IPS DF 6.9 (cell line): ENCODE results near the gene MYNN.
A peak's percentile ranks its signal among the peaks of the same experiment; 100 is the strongest.
"Not testable (repeated sequence)": the region's sequence is repeated elsewhere in the genome, so short reads cannot be mapped to it uniquely, and the experiment has no call there.

ENCODE experiments used
- DNase-seq: peaks from one replicate; pipeline ENCODE4 v3.0.0-alpha.2; 2013; ENCODE audit warnings: low read depth, low spot score
- H3K27ac ChIP-seq: one replicate; pipeline ENCODE4 v1.5.1; 2013; ENCODE audit warnings: low read length, control low read depth
- H3K27me3 ChIP-seq: 2 replicates; pipeline ENCODE4 v1.6.1; 2013; ENCODE audit warnings: mild to moderate bottlenecking, low read length; ENCODE audit not compliant: control insufficient read depth, insufficient read depth
- H3K36me3 ChIP-seq: 2 replicates; pipeline ENCODE4 v1.6.1; 2013; ENCODE audit warnings: low read length; ENCODE audit not compliant: control insufficient read depth, insufficient read depth
- H3K4me1 ChIP-seq: 2 replicates; pipeline ENCODE4 v1.6.1; 2013; ENCODE audit warnings: low read length; ENCODE audit not compliant: control insufficient read depth, insufficient read depth
- H3K4me3 ChIP-seq: 2 replicates; pipeline ENCODE4 v1.5.1; 2013; ENCODE audit warnings: mild to moderate bottlenecking, low read length
- H3K9me3 ChIP-seq: 2 replicates; pipeline ENCODE4 v1.6.1; 2013; ENCODE audit warnings: low read length, inconsistent platforms; ENCODE audit not compliant: control insufficient read depth, insufficient read depth
- WGBS: extraction: QIAGEN DNeasy Blood & Tissue Kit; methylation state at CpG from one replicate; pipeline ENCODE4 v1.1.7; 2013; ENCODE audit warnings: mixed read lengths, missing lambda C conversion rate; ENCODE audit not compliant: insufficient read length, insufficient coverage; 5-methylcytosine and 5-hydroxymethylcytosine counted together

MYNN gene

DNA sequence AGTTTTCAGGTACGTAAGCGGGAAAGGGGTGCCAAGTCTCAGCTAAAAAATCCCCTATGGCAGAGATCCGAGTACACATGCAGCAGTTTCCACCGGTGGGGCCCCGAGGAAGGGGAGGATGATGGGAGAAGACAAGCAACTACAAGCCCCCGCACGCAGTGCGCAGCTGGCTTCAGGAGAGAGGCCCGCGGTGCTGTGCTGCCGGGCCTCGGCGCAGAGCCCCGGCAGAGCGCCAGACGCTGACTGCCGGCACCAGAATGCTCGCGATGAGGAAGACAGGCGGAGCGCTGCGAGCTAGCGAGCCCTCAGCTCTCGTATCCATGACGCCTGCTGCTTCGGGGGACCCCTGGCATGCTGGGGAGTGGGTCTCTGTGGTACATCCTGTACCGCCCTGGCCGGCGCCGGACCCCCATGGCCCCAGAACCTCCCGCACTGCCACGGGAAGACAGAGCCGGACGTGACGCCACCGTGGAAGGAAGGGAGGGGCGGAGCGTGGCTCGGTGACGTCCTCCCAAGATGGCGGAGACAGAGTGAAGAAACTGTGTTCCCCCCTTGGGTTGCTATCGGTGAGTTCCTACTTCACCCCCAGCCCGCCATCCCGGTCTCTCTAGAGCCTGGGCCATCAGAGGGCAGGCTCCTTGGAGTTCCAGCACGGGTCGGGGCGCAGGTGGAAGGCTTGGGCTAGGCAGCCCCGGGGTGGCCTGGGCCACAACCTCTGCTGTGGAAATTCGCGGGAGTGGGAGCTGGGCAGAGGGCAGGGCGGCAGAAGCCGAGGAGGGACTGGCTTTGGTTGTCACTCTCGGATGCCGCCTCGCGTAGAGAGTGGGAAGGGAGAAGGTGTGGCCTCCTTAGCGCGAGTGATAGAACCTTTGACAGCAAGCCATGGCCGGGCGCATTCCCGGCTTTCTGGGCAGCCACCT, at the start of gene MYNN:
MYNN (plus strand) TSS at position 500 of the 920 bp plus-strand sequence. CDS start 900 bp downstream, outside the sequence.
- DNase-seq, result peak; percentile 84
- H3K9me3 ChIP-seq, result no peaks in the 10 kb centered on the region
- no CpG with 5 or more reads among the region's 61 CpGs for WGBS

DNA sequence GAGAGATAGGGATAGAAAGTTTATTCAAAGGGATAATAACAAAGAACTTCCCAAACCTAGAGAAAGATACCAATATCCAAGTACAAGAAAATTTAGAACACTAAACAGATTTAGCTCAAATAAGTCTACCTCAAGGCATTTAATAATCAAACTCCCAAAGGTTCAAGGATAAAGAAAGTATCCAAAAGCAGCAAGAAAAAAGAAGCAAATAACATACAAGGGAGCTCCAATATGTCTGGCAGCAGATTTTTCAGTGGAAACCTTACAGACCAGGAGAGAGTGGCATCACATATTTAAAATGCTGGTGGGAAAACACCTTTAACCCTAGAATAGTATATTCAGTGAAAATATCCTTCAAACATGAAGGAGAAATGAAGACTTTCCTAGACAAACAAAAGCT, 41.3 kb upstream of the MYNN start:
- not testable (repeated sequence) for DNase-seq, H3K36me3 ChIP-seq, H3K27ac ChIP-seq, H3K4me3 ChIP-seq, H3K27me3 ChIP-seq, H3K4me1 ChIP-seq, H3K9me3 ChIP-seq

More for the DNA sequence above, at the start of gene MYNN:
- Histone ChIP-seq H3K36me3 (no peaks in the 10 kb centered on the region), H3K27me3 (no peaks in the 10 kb centered on the region), H3K4me3 (peak within 1 kb of the TSS; percentile 70), H3K4me1 (no peaks in the 10 kb centered on the region), H3K27ac (no peak within 1 kb of the TSS)

DNA sequence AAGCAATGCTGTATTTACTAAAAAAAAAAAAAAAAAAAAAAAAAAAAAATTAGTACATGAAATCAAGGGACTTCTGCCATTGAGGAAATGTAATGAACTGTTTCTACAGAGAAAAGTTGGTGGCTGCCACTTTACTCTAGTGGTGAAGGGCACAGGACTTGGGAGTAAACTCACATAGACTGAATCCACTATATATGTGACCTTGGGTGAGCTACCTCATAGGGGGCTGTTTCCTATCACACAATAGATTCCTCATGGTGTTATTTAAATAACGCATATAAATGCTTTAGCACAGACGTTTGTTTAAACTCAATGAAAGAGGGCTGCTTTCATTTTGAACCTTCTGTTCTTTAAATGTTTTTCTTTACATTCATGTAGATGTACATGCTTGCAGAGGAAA, 34.1 kb upstream of the MYNN start:
- Histone ChIP-seq H3K9me3 (no peaks in the 10 kb centered on the region), H3K4me3 (no peak overlapping the region), H3K36me3 (no peaks in the 10 kb centered on the region), H3K27ac (no peak overlapping the region), H3K27me3 (no peaks in the 10 kb centered on the region), H3K4me1 (no peaks in the 10 kb centered on the region; the same call in 1 of the 2 replicates)
- no CpG with 5 or more reads among the region's 2 CpGs for WGBS
- DNase-seq, result no peak

DNA sequence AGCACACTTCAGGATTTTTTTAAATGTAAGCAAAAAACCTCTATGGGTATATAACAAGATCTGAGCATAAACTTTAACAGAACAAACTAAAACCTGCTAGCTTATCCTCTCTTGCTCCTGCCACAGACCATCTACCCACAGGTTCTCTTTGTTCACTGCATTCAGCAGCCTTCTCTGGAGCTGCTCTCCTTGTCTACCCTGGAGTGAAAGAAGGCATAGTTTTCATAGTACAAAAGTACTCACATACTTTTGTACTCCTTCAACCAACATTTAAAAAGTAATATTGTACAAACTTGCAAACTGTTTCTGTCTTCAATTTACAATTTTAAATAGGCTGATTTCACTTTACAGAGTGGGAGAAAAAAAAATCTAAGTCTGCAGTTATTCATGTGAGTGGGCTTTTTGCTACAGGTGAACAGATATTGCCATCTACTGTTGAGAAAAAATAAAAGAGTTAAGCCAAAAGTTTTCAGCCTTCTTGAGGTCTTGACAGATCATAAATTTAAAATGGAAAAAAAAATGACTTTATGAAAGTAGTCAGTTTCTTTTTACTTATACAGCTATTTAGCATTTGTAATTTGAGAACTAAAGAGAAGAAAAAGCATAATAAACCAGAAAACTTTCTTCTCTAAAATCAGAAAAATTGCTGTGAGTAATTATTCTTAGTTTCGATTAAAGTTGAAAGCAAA, 28.7 kb upstream of the MYNN start:
- no peak for DNase-seq
- Histone ChIP-seq H3K9me3 (no peaks in the 10 kb centered on the region), H3K27me3 (no peaks in the 10 kb centered on the region), H3K4me3 (no peak overlapping the region), H3K36me3 (no peaks in the 10 kb centered on the region), H3K27ac (no peak overlapping the region), H3K4me1 (no peaks in the 10 kb centered on the region)
- no CpG with 5 or more reads among the region's 1 CpG for WGBS

DNA sequence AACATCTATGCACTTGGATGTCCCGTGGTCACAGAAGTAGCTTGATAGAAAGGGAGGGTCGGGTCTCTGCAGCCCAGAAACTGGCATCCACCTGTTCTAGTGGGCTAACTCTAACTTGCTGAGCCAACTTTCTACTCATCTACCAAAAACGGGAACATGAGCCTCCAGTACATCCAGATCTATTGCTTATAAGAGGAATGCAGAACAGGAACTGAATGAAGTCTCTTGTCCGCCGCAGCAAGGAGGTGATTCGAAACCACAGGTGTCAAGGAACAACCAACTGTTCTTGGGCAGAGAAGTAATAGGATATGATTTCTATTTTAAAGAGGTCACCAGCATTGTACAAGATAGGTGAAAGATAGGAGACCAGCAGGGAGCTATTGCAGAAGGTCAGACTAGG, 26.3 kb upstream of the MYNN start:
- H3K36me3 ChIP-seq, result no peaks in the 10 kb centered on the region
- no peaks in the 10 kb centered on the region for H3K27me3 ChIP-seq
- H3K27ac ChIP-seq, result no peak overlapping the region
- no peaks in the 10 kb centered on the region for H3K9me3 ChIP-seq
- H3K4me3 ChIP-seq, result no peak overlapping the region
- H3K4me1 ChIP-seq, result no peaks in the 10 kb centered on the region
- no peak for DNase-seq
- WGBS, result no CpG with 5 or more reads among the region's 6 CpGs

DNA sequence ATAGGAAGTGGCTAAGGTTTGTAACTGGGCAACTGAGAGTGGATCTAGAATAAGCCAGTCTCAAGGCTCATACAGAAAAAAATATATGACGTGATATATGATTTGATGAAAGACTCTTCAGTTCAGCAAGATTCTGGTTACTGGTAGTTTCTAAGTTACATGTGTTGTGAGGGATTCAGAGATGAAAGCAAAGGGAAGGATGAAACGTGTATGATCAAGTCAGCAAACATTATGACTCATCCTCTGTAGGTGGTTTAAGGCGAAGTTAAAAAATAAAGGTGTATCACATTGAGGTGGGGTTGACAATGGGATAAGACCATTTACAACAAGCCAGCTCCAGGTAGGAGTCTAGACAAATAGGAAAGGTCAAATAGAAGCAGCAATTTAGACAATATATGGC, 24.5 kb upstream of the MYNN start:
- Histone ChIP-seq H3K27me3 (no peaks in the 10 kb centered on the region), H3K36me3 (no peaks in the 10 kb centered on the region), H3K27ac (no peak overlapping the region), H3K9me3 (no peaks in the 10 kb centered on the region), H3K4me3 (no peak overlapping the region), H3K4me1 (no peaks in the 10 kb centered on the region)
- DNase-seq, result no peak
- no CpG with 5 or more reads among the region's 3 CpGs for WGBS

DNA sequence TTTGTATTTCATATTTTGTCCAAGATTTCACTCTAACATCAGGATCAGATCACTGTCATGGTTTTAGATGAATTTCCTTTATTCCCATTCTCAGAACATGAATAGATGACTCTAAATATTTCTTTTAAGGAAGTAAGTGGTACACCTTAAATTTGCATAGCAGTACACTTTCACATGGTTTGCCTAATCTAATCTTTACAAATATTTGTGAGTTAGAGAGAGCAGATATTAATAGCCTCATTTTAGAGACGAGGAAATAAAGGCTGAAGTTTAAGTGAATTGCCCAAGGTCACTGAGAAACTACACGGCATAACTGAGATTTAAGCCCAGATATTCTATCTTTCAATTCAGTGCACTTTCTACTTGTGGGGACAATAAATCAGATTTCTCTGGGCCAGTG, 22.5 kb upstream of the MYNN start:
- Histone ChIP-seq H3K4me1 (no peaks in the 10 kb centered on the region), H3K27me3 (no peaks in the 10 kb centered on the region), H3K4me3 (no peak overlapping the region), H3K9me3 (no peaks in the 10 kb centered on the region), H3K27ac (no peak overlapping the region), H3K36me3 (no peaks in the 10 kb centered on the region)
- no CpG with 5 or more reads among the region's 2 CpGs for WGBS
- no peak for DNase-seq

DNA sequence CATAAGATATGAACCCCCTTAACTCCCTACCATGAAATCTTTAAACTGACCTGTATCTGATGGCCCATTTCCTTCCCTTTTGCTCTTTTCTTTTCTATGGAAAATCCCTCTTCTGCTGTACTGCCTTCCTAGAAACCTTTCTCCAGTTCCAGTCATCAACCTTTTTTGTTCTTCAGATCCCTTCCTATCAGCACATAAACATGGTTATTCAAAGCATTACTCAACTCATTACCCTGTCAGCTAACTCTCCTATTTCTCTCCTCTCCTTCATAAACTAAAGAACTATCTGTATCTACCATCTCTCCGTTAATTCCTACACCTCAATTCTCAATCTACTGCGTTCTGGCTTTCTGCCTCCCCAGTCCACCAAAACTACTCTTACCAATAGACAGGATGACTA, 21.3 kb upstream of the MYNN start:
- H3K27me3 ChIP-seq, result no peaks in the 10 kb centered on the region
- no peak overlapping the region for H3K27ac ChIP-seq
- 100% methylated on average over 2 of the region's 2 CpGs for WGBS
- no peaks in the 10 kb centered on the region for H3K9me3 ChIP-seq
- no peaks in the 10 kb centered on the region for H3K36me3 ChIP-seq
- no peak for DNase-seq
- H3K4me3 ChIP-seq, result no peak overlapping the region
- no peaks in the 10 kb centered on the region for H3K4me1 ChIP-seq

DNA sequence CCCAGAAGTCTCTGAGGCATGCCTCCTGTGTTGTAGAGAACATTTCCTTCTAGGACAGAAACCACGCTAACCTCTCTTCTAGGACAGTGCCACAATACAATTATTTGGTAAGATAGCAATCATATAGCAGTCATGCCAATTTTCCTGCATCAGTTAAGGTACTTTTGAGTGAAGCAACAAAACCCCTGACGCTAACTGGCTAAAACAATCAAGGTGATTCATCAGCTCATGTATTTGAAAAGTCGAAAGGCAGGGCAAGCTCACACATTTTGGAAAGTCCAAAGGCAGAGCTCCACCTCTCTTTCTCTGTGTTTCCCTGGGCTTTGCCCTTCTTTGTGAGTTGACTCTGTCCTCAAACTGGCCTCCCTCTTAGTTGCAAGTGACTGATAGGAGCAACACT, 18.5 kb upstream of the MYNN start:
- DNase-seq, result no peak
- no peak overlapping the region for H3K4me3 ChIP-seq
- no peaks in the 10 kb centered on the region for H3K9me3 ChIP-seq
- no CpG with 5 or more reads among the region's 3 CpGs for WGBS
- no peaks in the 10 kb centered on the region for H3K4me1 ChIP-seq
- no peak overlapping the region for H3K27ac ChIP-seq
- H3K36me3 ChIP-seq, result no peaks in the 10 kb centered on the region
- H3K27me3 ChIP-seq, result no peaks in the 10 kb centered on the region

DNA sequence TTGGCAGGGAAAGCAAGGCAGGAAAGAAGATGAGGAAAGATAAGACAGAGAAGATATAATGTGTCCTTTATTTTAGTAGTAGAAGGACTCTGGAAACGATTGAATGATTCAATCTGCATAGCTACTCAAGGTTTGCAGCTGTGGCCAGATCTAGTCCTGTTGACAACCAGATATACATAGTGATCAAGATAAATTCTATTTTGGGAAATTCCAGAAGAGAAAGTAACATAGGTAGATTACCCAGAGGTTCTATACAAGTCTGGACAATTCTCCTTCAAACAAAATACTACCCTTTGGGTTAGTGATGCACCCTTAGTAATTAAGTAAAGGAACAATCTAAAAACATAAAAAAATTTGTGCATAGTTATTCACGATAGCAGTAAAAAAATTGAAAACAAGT, 17.7 kb upstream of the MYNN start:
- Histone ChIP-seq H3K4me3 (no peak overlapping the region), H3K27ac (no peak overlapping the region), H3K36me3 (no peaks in the 10 kb centered on the region), H3K27me3 (no peaks in the 10 kb centered on the region), H3K9me3 (no peaks in the 10 kb centered on the region), H3K4me1 (no peaks in the 10 kb centered on the region)
- no CpG with 5 or more reads among the region's 2 CpGs for WGBS
- no peak for DNase-seq
